ENCODE data around the gene RAD51B. TPM values are rescaled to one million over a fixed set of nuclear protein-coding genes. Genes with fewer than 3 reads are reported as not detected.

RAD51B gene
- total and polyA plus RNA-seq, 2 of the 13 experiments (the other 11 are each of a cell fraction or from before 2014, with no cell fraction given) = 7.0 to 9.5 TPM

DNA sequence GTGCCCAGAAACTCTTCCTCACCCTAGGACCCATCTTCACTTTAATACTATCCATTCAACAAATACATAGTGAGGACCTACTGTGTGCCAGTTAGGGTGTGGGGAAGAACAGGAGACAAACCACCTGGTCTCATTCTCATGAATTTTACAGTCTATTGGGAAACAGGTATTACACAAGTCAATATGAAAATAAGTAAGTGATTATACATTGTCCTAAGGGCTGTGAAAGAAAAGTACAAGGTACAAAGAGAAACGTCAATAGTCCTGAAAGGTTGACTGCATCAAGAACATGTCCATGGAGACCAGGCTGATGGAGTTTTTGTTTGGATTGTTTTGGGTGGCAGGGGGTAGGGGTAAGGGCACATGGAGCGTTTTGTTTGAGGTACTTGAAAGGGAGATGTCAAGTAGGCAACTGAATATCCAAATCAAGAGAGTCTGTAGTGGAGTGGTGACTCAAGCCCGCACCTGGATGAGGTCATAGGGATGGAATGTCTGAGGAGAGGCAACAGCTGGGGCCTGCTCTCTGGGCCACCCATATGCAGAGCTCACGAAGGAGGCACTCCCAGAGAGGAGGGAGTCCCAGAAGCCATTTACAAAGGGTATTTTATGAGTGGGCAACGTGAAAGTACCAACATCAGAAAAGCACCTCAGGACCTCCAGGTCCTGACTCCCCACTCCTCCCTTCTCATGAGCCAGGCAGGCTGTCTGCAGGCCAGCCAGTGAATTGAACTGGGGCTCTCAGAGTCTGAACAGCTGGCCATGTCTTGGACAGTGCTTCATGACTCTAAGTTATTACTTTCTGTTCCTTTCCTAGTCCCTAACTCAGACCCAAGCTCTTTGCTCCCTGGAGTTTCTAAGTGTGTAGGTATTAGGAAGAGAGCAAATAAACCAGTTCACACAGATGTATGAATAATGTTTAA is 701.3 kb downstream of the RAD51B start (continued):
- TF ChIP-seq SALL2 (CRISPR knock-in tag; IDR thresholded peaks at IDR 0.05) (no peak), SALL1 (CRISPR knock-in tag; IDR thresholded peaks at IDR 0.05) (peak; percentile 45), U2AF1 (optimal IDR thresholded peaks at IDR 0.05; ENCODE audit: low read depth, low read length) (no peak), ZNF775 (CRISPR knock-in tag; IDR thresholded peaks at IDR 0.05; ENCODE audit: borderline replicate concordance) (no peak), HMGA1 (CRISPR knock-in tag; conservative IDR thresholded peaks at IDR 0.05) (no peak), ZNF263 (CRISPR knock-in tag; IDR thresholded peaks at IDR 0.05) (0 out of 2 replicates have a peak, but pooled peaks have one; percentile 21), KDM4B (CRISPR knock-in tag; IDR thresholded peaks at IDR 0.05) (no peak), ZSCAN29 (CRISPR knock-in tag; conservative IDR thresholded peaks at IDR 0.05) (no peak)
- TF ChIP-seq, protein P1, sequence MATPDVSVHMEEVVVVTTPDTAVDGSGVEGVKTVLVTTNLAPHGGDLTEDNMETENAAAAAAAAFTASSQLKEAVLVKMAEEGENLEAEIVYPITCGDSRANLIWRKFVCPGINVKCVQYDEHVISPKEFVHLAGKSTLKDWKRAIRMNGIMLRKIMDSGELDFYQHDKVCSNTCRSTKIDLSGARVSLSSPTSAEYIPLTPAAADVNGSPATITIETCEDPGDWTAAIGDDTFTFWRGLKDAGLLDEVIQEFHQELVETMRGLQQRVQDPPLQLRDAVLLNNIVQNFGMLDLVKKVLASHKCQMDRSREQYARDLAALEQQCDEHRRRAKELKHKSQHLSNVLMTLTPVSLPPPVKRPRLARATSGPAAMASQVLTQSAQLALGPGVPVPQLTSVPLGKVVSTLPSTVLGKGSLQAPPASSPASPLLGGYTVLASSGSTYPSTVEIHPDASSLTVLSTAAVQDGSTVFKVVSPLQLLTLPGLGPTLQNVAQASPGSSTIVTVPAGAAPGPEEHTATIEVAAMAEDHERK (CRISPR knock-in tag; IDR thresholded peaks at IDR 0.05; ENCODE audit: low read depth) = no peak
- TF ChIP-seq, protein P2, sequence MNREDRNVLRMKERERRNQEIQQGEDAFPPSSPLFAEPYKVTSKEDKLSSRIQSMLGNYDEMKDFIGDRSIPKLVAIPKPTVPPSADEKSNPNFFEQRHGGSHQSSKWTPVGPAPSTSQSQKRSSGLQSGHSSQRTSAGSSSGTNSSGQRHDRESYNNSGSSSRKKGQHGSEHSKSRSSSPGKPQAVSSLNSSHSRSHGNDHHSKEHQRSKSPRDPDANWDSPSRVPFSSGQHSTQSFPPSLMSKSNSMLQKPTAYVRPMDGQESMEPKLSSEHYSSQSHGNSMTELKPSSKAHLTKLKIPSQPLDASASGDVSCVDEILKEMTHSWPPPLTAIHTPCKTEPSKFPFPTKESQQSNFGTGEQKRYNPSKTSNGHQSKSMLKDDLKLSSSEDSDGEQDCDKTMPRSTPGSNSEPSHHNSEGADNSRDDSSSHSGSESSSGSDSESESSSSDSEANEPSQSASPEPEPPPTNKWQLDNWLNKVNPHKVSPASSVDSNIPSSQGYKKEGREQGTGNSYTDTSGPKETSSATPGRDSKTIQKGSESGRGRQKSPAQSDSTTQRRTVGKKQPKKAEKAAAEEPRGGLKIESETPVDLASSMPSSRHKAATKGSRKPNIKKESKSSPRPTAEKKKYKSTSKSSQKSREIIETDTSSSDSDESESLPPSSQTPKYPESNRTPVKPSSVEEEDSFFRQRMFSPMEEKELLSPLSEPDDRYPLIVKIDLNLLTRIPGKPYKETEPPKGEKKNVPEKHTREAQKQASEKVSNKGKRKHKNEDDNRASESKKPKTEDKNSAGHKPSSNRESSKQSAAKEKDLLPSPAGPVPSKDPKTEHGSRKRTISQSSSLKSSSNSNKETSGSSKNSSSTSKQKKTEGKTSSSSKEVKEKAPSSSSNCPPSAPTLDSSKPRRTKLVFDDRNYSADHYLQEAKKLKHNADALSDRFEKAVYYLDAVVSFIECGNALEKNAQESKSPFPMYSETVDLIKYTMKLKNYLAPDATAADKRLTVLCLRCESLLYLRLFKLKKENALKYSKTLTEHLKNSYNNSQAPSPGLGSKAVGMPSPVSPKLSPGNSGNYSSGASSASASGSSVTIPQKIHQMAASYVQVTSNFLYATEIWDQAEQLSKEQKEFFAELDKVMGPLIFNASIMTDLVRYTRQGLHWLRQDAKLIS (CRISPR knock-in tag; IDR thresholded peaks at IDR 0.05) = no peak
- TF ChIP-seq, protein P3, sequence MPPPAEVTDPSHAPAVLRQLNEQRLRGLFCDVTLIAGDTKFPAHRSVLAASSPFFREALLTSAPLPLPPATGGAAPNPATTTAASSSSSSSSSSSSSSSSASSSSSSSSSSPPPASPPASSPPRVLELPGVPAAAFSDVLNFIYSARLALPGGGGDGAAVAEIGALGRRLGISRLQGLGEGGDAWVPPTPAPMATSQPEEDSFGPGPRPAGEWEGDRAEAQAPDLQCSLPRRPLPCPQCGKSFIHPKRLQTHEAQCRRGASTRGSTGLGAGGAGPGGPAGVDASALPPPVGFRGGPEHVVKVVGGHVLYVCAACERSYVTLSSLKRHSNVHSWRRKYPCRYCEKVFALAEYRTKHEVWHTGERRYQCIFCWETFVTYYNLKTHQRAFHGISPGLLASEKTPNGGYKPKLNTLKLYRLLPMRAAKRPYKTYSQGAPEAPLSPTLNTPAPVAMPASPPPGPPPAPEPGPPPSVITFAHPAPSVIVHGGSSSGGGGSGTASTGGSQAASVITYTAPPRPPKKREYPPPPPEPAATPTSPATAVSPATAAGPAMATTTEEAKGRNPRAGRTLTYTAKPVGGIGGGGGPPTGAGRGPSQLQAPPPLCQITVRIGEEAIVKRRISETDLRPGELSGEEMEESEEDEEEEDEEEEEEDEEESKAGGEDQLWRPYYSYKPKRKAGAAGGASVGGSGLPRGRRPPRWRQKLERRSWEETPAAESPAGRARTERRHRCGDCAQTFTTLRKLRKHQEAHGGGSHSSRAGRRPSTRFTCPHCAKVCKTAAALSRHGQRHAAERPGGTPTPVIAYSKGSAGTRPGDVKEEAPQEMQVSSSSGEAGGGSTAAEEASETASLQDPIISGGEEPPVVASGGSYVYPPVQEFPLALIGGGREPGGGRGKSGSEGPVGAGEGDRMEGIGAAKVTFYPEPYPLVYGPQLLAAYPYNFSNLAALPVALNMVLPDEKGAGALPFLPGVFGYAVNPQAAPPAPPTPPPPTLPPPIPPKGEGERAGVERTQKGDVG (CRISPR knock-in tag; IDR thresholded peaks at IDR 0.05; ENCODE audit: borderline replicate concordance) = no peak
- TF ChIP-seq, protein P4, sequence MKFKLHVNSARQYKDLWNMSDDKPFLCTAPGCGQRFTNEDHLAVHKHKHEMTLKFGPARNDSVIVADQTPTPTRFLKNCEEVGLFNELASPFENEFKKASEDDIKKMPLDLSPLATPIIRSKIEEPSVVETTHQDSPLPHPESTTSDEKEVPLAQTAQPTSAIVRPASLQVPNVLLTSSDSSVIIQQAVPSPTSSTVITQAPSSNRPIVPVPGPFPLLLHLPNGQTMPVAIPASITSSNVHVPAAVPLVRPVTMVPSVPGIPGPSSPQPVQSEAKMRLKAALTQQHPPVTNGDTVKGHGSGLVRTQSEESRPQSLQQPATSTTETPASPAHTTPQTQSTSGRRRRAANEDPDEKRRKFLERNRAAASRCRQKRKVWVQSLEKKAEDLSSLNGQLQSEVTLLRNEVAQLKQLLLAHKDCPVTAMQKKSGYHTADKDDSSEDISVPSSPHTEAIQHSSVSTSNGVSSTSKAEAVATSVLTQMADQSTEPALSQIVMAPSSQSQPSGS (CRISPR knock-in tag; IDR thresholded peaks at IDR 0.05) = peak; percentile 85
- TF ChIP-seq, protein P5, sequence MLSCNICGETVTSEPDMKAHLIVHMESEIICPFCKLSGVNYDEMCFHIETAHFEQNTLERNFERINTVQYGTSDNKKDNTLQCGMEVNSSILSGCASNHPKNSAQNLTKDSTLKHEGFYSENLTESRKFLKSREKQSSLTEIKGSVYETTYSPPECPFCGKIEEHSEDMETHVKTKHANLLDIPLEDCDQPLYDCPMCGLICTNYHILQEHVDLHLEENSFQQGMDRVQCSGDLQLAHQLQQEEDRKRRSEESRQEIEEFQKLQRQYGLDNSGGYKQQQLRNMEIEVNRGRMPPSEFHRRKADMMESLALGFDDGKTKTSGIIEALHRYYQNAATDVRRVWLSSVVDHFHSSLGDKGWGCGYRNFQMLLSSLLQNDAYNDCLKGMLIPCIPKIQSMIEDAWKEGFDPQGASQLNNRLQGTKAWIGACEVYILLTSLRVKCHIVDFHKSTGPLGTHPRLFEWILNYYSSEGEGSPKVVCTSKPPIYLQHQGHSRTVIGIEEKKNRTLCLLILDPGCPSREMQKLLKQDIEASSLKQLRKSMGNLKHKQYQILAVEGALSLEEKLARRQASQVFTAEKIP (CRISPR knock-in tag; IDR thresholded peaks at IDR 0.05; ENCODE audit: borderline replicate concordance) = no peak
- TF ChIP-seq, protein P6, sequence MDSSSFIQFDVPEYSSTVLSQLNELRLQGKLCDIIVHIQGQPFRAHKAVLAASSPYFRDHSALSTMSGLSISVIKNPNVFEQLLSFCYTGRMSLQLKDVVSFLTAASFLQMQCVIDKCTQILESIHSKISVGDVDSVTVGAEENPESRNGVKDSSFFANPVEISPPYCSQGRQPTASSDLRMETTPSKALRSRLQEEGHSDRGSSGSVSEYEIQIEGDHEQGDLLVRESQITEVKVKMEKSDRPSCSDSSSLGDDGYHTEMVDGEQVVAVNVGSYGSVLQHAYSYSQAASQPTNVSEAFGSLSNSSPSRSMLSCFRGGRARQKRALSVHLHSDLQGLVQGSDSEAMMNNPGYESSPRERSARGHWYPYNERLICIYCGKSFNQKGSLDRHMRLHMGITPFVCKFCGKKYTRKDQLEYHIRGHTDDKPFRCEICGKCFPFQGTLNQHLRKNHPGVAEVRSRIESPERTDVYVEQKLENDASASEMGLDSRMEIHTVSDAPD (CRISPR knock-in tag; IDR thresholded peaks at IDR 0.05) = no peak

All from HepG2 (cell line).